SK-N-SH treated with all-trans-retinoic acid at 6 μM for 48 hours (cell line): ENCODE results near the gene BCAT1.

Experiments
- ATAC-seq: fragments of 200-7000 bp; cut with Tn5 transposase; 3 replicates; pipeline ENCODE4 v1.9.1; 2020; ENCODE audit warnings: mild to moderate bottlenecking, moderate library complexity
- ARNTL ChIP-seq: fragments of 450-650 bp; formaldehyde crosslinking; IDR thresholded peaks from 2 replicates; pipeline ENCODE4 v1.5.0; 2020; ENCODE audit warnings: low read depth, mild to moderate bottlenecking, moderate library complexity, borderline replicate concordance
- BACH2 ChIP-seq: fragments of 250-450 bp; sonication (Bioruptor Pico); IDR thresholded peaks from 2 replicates; pipeline ENCODE4 v1.9.0; 2021; ENCODE audit warnings: mild to moderate bottlenecking, borderline replicate concordance
- CSRNP3 ChIP-seq: fragments of 250-450 bp; sonication (Bioruptor Pico); IDR thresholded peaks from 2 replicates; pipeline ENCODE4 v1.5.1; 2021; ENCODE audit warnings: mild to moderate bottlenecking, moderate library complexity
- GLIS3 ChIP-seq: fragments of 250-450 bp; sonication (Bioruptor Pico); IDR thresholded peaks from 2 replicates; pipeline ENCODE4 v1.5.0; 2020; ENCODE audit warnings: mild to moderate bottlenecking, moderate library complexity
- ISL1 ChIP-seq: fragments of 250-450 bp; sonication (Bioruptor Pico); IDR thresholded peaks from 2 replicates; pipeline ENCODE4 v2.1.2; 2022; ENCODE audit warnings: mild to moderate bottlenecking, moderate library complexity
- OSR1 ChIP-seq: fragments of 250-450 bp; sonication (Bioruptor Pico); IDR thresholded peaks from 2 replicates; pipeline ENCODE4 v1.8.0; 2022; ENCODE audit warnings: moderate library complexity, mild to moderate bottlenecking, inconsistent platforms
- PATZ1 ChIP-seq: fragments of 250-450 bp; sonication (Bioruptor Pico); IDR thresholded peaks from 2 replicates; pipeline ENCODE4 v1.8.0; 2020; ENCODE audit warnings: mild to moderate bottlenecking, moderate library complexity, borderline replicate concordance
- PPARA ChIP-seq: fragments of 250-450 bp; sonication (Bioruptor Pico); IDR thresholded peaks from 2 replicates; pipeline ENCODE4 v1.5.0; 2020; ENCODE audit warnings: mild to moderate bottlenecking, borderline replicate concordance
- RARB ChIP-seq: fragments of 250-450 bp; sonication (Bioruptor Pico); IDR thresholded peaks from 2 replicates; pipeline ENCODE4 v1.8.0; 2021; ENCODE audit warnings: mild to moderate bottlenecking, moderate library complexity
- TOX ChIP-seq: fragments of 250-450 bp; sonication (Bioruptor Pico); IDR thresholded peaks from 2 replicates; pipeline ENCODE4 v1.8.0; 2021; ENCODE audit warnings: mild to moderate bottlenecking, moderate library complexity, borderline replicate concordance
- ZFP3 ChIP-seq: fragments of 250-450 bp; sonication (Bioruptor Pico); IDR thresholded peaks from 2 replicates; pipeline ENCODE4 v1.5.0; 2020; ENCODE audit warnings: mild to moderate bottlenecking, moderate library complexity
- ZFP30 ChIP-seq: fragments of 450-650 bp; formaldehyde crosslinking; IDR thresholded peaks from 2 replicates; pipeline ENCODE4 v1.5.0; 2022; ENCODE audit warnings: mild to moderate bottlenecking, moderate library complexity
- ZNF565 ChIP-seq: fragments of 450-650 bp; formaldehyde crosslinking; conservative IDR thresholded peaks from 2 replicates; pipeline ENCODE4 v1.5.0; 2020; ENCODE audit warnings: low read depth, mild to moderate bottlenecking, moderate library complexity
- ZNF70 ChIP-seq: fragments of 450-650 bp; formaldehyde crosslinking; IDR thresholded peaks from 2 replicates; pipeline ENCODE4 v1.5.0; 2020; ENCODE audit warnings: mild to moderate bottlenecking, moderate library complexity
- TF ChIP-seq, protein P1 (sequence below): fragments of 250-450 bp; sonication (Bioruptor Pico); IDR thresholded peaks from 2 replicates; pipeline ENCODE4 v1.5.0; 2020; ENCODE audit warnings: mild to moderate bottlenecking, moderate library complexity
- TF ChIP-seq, protein P2 (sequence below): fragments of 250-450 bp; sonication (Bioruptor Pico); IDR thresholded peaks from 2 replicates; pipeline ENCODE4 v1.8.0; 2021; ENCODE audit warnings: low read depth, mild to moderate bottlenecking, moderate library complexity, borderline replicate concordance

The BCAT1 gene

DNA sequence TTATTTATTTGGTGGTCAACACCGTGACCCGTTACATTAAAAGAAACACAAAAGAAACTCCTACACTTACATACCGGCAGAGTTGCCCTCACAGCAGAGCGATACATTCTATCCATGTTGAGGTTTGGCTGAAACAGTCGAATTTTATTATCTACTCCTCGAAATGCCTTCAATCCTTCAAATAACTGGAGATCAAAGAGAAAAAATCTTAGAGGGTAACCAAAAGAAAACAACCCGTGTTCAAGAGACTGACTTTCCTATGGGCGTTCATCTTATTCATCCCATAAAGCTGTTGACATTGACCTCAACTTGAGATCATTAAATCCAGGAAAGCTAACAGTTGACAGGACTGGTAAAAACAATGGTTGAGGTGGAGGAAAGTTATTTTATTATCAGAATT is 67.7 kb downstream of the BCAT1 start:
- TF ChIP-seq GLIS3 (CRISPR knock-in tag) (no peak), PPARA (CRISPR knock-in tag) (no peak), RARB (no peak), OSR1 (CRISPR knock-in tag) (no peak), CSRNP3 (CRISPR knock-in tag) (no peak)
- TF ChIP-seq, protein P1, sequence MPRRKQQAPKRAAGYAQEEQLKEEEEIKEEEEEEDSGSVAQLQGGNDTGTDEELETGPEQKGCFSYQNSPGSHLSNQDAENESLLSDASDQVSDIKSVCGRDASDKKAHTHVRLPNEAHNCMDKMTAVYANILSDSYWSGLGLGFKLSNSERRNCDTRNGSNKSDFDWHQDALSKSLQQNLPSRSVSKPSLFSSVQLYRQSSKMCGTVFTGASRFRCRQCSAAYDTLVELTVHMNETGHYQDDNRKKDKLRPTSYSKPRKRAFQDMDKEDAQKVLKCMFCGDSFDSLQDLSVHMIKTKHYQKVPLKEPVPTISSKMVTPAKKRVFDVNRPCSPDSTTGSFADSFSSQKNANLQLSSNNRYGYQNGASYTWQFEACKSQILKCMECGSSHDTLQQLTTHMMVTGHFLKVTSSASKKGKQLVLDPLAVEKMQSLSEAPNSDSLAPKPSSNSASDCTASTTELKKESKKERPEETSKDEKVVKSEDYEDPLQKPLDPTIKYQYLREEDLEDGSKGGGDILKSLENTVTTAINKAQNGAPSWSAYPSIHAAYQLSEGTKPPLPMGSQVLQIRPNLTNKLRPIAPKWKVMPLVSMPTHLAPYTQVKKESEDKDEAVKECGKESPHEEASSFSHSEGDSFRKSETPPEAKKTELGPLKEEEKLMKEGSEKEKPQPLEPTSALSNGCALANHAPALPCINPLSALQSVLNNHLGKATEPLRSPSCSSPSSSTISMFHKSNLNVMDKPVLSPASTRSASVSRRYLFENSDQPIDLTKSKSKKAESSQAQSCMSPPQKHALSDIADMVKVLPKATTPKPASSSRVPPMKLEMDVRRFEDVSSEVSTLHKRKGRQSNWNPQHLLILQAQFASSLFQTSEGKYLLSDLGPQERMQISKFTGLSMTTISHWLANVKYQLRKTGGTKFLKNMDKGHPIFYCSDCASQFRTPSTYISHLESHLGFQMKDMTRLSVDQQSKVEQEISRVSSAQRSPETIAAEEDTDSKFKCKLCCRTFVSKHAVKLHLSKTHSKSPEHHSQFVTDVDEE: no peak
- ATAC-seq: no peak

DNA sequence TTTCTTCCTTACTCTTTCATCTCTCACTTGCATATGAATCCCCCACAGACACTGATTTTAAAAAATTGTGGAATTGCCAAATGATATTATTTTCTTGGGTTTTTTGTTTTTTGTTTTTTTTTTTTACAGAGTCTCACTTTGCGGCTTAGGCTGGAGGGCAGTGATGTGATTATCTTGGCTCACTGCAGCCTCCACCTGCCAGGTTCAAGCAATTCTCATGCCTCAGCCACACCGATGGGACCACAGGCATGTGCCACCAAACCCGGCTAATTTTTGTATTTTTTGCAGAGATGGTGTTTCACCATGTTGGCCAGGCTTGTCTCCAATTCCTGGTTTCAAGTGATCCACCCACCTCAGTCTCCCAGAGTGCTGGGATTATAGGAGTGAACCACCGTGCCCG is 68.2 kb downstream of the BCAT1 start:
- no peak for ATAC-seq
- TF ChIP-seq PATZ1 (CRISPR knock-in tag) (no peak), GLIS3 (CRISPR knock-in tag) (no peak), PPARA (CRISPR knock-in tag) (no peak), CSRNP3 (CRISPR knock-in tag) (no peak), ZNF565 (no peak), ARNTL (CRISPR knock-in tag) (no peak), TOX (CRISPR knock-in tag) (no peak), ZFP3 (no peak), BACH2 (CRISPR knock-in tag) (no peak), OSR1 (CRISPR knock-in tag) (no peak), ISL1 (CRISPR knock-in tag) (no peak), ZFP30 (CRISPR knock-in tag) (no peak), RARB (no peak)
- TF ChIP-seq, protein P2, sequence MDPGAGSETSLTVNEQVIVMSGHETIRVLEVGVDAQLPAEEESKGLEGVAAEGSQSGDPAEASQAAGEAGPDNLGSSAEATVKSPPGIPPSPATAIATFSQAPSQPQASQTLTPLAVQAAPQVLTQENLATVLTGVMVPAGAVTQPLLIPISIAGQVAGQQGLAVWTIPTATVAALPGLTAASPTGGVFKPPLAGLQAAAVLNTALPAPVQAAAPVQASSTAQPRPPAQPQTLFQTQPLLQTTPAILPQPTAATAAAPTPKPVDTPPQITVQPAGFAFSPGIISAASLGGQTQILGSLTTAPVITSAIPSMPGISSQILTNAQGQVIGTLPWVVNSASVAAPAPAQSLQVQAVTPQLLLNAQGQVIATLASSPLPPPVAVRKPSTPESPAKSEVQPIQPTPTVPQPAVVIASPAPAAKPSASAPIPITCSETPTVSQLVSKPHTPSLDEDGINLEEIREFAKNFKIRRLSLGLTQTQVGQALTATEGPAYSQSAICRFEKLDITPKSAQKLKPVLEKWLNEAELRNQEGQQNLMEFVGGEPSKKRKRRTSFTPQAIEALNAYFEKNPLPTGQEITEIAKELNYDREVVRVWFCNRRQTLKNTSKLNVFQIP (CRISPR knock-in tag): no peak

DNA sequence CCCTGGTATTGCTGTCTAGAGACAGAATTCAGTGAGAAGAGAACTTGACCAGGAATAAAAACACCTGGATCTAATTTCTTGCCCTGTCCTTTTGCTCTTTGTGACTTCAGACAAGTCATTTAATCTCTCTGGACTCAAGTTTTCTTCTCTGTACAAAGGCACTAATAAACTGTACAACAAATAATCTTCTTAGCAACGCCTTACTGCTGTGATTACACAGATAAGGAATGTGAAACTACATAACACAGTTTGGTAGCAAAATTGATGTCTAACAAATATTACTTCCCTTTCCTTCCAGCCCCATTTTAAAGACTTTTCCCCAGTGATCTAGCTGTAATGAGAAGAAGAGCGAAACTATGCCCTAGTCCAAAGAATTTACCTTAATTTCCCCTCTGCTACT is 69.3 kb downstream of the BCAT1 start:
- TF ChIP-seq ISL1 (CRISPR knock-in tag) (no peak), ZFP30 (CRISPR knock-in tag) (no peak), PPARA (CRISPR knock-in tag) (no peak), ZNF70 (CRISPR knock-in tag) (no peak), BACH2 (CRISPR knock-in tag) (no peak), RARB (no peak), PATZ1 (CRISPR knock-in tag) (no peak)
- TF ChIP-seq, all 23 proteins: peak for 0
- ATAC-seq: no peak
